Measurements from ENCODE around the gene KIF7. TPM values are rescaled to one million over a fixed set of nuclear protein-coding genes. Genes with fewer than 3 reads are reported as not detected.

Gene KIF7
- total and polyA plus RNA-seq, 8 donors = 2.4 to 16.7 (median 13.2) TPM

- ATAC-seq (no peak), DNase-seq (no peak)
- H3K36me3 ChIP-seq = no peaks in the 10 kb centered on the region
- no peak overlapping the region for H3K27ac ChIP-seq
- H3K9me3 ChIP-seq = no peaks in the 10 kb centered on the region
- H3K4me1 ChIP-seq = peaks cover 4 to 6% of the 10 kb centered on the region in 2 donors
- no peaks in the 10 kb centered on the region for H3K27me3 ChIP-seq
- no peak overlapping the region for H3K4me3 ChIP-seq
- TF ChIP-seq CTCF (IDR thresholded peaks at IDR 0.05) = no peak
- intact Hi-C loops (cut with DNase I) = no loop called here
These were observed 20.3 kb upstream of the KIF7 start for GRCh38 chr15:89675606-89676005.

DNA sequence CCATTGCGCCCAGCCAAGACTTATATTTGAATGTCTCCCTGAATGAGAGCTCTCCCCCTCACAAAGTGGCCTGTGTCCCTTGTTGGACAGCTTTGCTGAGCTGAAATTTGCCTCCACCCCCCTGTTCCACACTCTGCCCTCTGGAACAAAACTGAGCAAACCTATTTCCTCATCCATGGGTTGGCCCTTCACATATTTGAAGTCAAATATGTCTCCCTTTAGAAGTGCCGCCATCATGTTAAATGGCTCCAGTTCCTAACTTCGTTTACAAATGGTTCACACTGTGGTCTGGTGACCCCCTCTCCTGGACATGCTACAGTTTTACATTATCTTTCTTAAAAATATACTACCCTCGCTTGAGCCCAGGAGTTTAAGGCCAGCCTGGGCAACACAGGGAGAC, 19.3 kb upstream of the KIF7 start:
- ATAC-seq (no peak), DNase-seq (no peak)
- no peaks in the 10 kb centered on the region for H3K9me3 ChIP-seq
- H3K27ac ChIP-seq = no peak overlapping the region
- H3K4me3 ChIP-seq = no peak overlapping the region
- no peaks in the 10 kb centered on the region for H3K4me1 ChIP-seq
- no peak for TF ChIP-seq CTCF (IDR thresholded peaks at IDR 0.05)
- intact Hi-C loops (cut with DNase I) = no loop called here
- H3K27me3 ChIP-seq = no peaks in the 10 kb centered on the region
- no peaks in the 10 kb centered on the region for H3K36me3 ChIP-seq

DNA sequence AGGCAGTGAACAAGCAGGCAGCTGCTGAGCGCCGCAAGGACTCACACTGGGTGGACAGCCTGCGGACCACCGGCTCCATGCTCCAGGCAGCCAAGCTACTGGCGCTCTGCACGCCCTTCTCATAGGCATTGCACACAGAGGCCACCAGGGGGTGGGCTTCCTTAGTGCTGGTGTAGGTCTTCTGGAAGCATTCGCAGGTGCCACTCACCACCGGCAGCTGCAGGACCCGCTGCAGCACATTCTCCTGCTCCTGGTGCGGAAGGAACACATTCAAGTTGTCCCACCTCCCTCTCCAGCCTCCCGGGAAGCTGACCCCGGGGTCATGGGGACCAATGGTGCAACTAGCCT, 17.9 kb upstream of the KIF7 start:
- no peak overlapping the region for H3K27ac ChIP-seq
- H3K27me3 ChIP-seq = no peaks in the 10 kb centered on the region
- ATAC-seq = peak; percentile 24

DNA sequence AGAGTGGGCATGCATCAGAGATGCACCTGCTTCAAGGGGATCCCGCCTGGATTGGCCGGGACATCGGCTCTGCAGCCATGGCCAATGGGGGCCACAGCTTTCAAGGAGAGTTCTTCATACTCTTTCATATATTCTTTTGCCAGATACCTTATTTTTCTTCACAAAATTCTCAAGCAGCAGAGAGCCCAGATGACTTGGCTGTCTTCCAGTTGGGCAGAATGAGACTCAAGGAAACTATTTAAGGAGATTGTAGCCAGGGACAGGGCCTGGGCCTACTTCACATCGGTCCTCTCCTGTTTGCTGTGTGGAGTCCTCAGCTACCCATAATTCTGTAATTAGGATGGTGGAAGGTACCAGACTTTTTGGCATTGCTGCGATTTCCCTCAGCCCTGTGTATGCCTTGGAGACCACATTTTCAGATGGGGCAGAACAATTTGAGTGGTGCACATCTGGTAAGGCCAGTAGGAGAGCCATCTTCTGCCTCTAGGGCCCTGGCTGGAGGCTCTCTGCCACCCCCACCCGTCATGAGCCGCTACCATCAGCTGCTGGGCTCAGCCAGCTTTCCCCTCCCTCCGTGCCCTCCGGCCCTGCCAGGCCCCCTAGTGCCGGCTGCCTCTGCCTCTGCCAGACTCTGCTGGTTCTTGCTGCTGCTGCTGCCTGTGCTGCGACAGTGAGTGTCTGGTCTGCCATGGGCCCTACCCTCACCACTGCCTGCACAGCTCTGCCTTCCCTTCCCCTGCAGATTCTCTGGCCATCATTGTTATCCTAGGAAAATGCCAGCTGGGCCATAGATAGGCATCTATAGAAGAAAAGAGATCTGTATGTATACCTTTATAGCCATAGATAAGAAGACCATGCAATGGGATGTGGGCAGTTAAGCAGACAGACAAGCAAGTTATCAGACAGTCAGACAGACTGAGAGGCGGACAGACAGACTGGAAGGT, 17.2 kb upstream of the KIF7 start:
- Histone ChIP-seq H3K4me1 (no peaks in the 10 kb centered on the region), H3K27me3 (no peaks in the 10 kb centered on the region), H3K27ac (no peak overlapping the region), H3K4me3 (no peak overlapping the region), H3K9me3 (no peaks in the 10 kb centered on the region), H3K36me3 (no peaks in the 10 kb centered on the region)
- ATAC-seq (no peak), DNase-seq (no peak)
- intact Hi-C loops (cut with DNase I) = no loop called here
- no peak for TF ChIP-seq CTCF (IDR thresholded peaks at IDR 0.05)

More for the DNA sequence above, 17.9 kb upstream of the KIF7 start:
- no peaks in the 10 kb centered on the region for H3K9me3 ChIP-seq
- no peak overlapping the region for H3K4me3 ChIP-seq
- no peaks in the 10 kb centered on the region for H3K36me3 ChIP-seq
- TF ChIP-seq CTCF (IDR thresholded peaks at IDR 0.05) = peak in 1 of 2 donors; percentile 38
- no peaks in the 10 kb centered on the region for H3K4me1 ChIP-seq
- intact Hi-C loops (cut with DNase I) = no loop called here
- no peak for DNase-seq

- Histone ChIP-seq H3K27me3 (no peaks in the 10 kb centered on the region), H3K36me3 (no peaks in the 10 kb centered on the region), H3K27ac (no peak overlapping the region), H3K4me1 (no peaks in the 10 kb centered on the region), H3K9me3 (no peaks in the 10 kb centered on the region), H3K4me3 (no peak overlapping the region)
- DNase-seq (no peak), ATAC-seq (no peak)
- intact Hi-C loops (cut with DNase I) = no loop called here
- TF ChIP-seq CTCF (IDR thresholded peaks at IDR 0.05) = no peak
These were observed 16.4 kb upstream of the KIF7 start for GRCh38 chr15:89671687-89672086.
